ENCODE measurements around the gene FERMT2.

FERMT2 gene, protein sequence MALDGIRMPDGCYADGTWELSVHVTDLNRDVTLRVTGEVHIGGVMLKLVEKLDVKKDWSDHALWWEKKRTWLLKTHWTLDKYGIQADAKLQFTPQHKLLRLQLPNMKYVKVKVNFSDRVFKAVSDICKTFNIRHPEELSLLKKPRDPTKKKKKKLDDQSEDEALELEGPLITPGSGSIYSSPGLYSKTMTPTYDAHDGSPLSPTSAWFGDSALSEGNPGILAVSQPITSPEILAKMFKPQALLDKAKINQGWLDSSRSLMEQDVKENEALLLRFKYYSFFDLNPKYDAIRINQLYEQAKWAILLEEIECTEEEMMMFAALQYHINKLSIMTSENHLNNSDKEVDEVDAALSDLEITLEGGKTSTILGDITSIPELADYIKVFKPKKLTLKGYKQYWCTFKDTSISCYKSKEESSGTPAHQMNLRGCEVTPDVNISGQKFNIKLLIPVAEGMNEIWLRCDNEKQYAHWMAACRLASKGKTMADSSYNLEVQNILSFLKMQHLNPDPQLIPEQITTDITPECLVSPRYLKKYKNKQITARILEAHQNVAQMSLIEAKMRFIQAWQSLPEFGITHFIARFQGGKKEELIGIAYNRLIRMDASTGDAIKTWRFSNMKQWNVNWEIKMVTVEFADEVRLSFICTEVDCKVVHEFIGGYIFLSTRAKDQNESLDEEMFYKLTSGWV

DNA sequence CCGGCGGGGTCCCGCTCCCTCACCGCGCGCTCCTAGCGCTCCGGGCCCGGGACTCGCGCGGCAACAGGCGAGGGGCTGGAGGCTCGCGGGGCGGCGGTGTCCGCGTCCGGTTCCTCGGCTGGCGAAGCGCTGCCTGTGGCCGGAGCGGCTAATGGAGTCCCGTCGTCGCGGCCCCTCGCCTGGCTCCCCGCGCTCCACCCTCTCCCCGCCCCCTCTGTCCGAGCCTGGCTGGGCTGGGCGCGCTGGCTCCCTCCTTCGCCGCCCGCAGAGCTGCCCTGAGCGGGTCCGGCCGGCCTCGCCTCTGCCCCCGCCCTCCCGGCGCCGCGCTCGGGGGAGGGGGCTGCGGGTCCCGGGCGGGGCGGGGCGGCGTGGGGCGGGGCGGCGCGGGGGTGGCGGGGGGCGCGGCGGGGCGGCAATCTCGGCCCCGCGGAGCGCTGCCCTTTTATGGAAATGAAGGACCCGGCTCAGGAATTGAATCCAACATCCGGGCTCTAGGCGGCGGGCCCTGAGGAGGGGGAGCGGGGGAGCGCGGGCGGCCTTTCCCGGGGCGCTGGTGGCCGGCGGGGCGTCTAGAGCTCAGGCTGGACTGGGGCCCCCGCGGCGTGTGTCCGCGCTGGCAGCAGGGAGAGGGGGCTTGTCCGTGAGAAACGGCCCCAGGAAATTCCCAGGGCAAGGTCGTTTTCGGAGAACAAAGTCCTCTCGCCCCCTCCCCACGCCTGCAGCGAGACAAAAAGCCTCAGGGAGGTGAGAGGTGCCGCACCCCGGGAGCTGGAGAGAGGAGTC is at the start of gene FERMT2:
FERMT2 (minus strand) TSS at position 153 of the 783 bp plus-strand sequence. CDS start 482 bp downstream, outside the sequence.
- DNase-seq (ENCODE audit: low read depth in 2 of 2), result peak in 1 of 2 donors; percentile 4

DNA sequence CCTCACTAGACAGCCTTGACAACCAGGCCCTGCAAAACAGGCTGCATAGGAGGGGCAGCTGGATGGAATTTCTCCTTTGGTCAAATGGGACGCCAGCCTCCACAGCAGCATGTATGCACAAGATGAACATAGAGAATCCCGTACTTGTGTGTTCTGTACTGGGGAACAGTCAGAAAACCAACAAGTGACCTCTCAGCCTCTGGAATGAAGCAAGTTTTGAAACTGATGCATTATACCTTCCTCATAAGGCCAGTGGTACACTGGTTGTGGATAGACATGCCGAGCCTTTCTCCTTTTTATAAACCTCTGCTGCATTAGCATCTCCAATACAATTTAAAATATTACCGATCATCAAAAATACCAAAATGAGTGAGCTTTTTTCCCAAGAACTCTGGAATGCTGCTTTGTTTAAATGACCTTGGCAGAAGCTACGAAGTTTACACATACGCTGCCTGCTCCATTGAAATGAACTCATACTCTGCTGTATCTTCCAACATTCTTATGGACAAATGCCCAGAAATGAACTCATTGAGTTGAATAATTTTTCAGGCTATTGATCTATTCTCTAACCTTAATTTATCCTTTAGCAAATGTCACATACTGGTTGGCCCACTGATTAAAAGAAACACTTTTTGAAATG is 47.6 kb upstream of the FERMT2 start:
- no peak for DNase-seq (ENCODE audit: low read depth in 2 of 2)

DNA sequence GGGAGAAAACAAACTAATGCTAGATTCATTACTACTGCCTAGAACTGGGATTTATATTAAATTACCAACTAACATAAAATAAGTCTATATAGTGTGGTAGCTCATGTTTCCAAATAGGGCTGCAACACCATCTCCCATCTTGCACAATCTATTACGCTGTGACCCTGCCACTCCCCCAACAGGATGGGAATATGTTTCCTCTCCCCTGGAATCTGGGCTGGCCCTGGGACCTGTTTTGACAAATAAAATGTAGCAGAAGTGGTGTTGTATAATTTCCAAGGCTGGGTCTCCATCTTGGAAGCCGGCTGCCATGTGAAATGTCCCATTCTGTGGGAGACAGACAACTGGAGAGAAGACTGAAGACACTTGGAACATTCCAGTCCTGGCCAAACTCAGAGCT is 45.6 kb upstream of the FERMT2 start:
- no peak for DNase-seq (ENCODE audit: low read depth in 2 of 2)

DNA sequence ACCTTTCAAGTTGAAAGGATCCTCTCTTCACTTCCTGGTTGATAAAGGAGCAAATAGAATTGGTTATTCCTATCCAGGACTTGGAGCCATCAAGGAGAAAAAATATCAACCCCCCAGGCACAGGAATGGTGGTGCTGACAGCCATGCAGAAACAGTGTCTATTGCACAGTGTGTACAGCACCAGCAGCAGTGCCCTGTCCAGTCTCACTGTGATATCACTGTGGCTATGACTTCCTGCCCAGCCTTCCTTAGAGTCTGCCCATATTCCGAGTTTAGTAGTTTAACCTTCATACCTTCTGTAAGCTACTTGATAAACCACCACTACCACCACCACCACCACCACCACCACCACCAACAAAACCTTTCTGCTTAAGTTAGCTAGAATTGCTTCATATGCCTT is 45.1 kb upstream of the FERMT2 start:
- no peak for DNase-seq (ENCODE audit: low read depth in 2 of 2)

DNA sequence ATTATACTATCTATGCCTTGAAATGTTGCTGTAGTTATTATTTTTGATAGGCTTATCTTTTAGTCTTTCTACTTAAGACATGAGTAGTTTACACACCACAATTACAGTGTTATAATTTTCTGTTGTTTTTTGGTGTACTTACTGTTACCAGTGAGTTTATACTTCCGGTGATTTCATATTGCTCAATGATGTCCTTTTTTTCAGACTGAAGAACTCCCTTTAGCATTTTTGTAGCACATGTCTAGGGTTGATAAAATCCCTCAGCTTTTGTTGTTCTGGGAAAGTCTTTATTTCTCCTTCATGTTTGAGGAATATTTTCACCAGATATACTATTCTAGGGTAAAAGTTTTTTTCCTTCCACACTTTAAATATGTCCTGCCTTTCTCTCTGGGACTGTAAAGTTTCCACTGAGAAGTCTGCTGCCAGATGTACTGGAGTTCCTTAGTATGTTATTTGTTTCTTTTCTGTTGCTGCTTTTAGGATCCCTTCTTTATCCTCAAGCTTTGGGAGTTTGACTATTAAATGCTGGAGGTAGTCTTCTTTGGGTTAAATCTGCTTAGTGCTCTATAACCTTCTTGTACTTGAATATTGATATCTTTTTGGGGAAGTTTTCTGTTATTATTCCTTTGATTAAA is 41.5 kb upstream of the FERMT2 start:
- DNase-seq (ENCODE audit: low read depth in 2 of 2), result no peak

DNA sequence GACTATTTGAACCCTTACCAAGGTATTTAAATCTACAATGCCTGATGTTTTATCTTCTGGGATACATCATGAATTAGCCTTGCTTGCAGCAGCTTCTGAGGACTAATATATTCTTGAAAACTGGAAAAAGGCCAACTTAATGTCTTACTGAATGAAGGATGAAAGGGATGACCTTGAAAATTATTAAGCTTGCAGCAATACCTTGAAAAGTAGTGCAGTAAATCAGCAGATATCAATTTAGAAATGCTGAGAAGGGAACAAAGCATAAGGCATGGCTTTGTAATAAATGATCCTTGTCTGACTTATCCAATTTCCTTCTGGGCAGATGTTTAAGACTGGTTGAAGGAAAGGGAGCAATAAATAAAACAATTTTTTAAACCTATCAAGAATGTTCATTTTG is 37.3 kb upstream of the FERMT2 start:
- no peak for DNase-seq (ENCODE audit: low read depth in 2 of 2)

DNA sequence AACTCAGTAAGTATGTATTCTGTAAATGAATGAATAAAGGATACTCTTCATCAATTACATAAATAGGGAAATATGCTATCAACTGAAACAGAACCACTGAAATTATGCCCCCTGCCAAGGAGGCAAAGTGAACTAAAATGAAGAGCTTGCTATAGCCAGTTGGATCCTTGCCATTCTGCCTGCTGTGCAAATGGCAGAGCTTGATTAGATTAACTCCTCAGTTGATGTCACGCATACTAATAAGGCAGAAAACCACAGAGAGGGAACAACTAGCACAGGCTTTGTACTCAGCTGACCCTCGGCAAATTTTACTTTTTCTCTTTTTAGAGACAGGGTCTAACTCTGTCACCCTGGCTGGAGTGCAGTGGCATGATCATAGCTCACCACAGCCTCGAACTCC is 36.7 kb upstream of the FERMT2 start:
- no peak for DNase-seq (ENCODE audit: low read depth in 2 of 2)

DNA sequence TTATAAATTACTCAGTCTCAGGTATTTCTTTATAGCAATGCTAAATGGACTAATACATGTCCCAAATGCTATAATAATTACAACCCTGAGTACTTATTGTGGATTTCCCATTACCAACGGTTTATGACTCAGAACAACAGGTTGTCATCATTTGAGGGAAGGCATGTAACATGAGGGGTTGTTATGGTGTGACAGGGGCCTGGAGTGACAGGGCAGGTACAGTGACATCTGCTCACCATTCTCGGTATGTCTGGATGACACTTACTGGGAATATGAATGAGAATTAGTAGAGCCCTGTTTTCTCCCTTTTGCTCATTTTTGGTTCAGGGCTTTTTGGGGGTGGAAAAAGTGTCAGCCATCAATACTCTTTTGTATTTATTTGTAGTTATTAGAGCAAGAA is 36.2 kb upstream of the FERMT2 start:
- DNase-seq (ENCODE audit: low read depth in 2 of 2), result no peak

DNA sequence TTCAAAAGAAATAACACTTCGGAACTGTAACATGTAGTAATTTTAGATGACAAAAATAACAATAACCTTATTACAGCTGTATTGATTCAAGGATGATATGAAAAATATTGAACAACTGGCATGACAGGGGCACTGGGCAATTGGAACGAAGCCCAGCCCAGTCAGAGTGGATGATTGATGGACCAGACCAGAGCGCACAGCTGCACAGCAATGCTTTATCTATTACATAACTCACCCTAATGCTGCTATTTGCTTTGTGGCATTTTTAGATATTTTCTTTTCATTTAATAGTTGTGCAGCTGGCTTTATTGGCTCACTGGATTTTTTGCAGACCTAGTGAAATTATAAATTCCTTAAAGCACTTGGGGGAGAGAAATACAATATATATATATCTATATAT is 26.9 kb upstream of the FERMT2 start:
- no peak for DNase-seq (ENCODE audit: low read depth in 2 of 2)

DNA sequence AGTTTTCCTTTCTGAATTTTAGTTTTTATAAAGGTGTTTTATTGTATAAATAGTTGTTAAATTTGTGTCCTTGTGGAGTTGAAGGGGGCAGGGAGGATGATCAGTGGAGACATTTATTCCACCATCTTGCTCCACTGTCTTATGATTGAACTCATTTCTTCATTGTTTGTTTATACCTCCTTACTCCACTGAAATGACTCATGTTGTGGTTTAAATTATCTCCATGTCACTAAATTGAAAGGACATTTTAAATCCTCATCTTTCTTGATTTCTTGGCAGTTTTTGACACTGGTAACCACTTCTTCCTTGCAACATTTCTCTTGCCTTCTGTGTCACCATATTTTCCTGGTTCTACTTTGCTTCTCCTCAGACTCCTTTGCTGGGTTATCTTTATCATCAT is 23.6 kb upstream of the FERMT2 start:
- DNase-seq (ENCODE audit: low read depth in 2 of 2), result no peak

DNA sequence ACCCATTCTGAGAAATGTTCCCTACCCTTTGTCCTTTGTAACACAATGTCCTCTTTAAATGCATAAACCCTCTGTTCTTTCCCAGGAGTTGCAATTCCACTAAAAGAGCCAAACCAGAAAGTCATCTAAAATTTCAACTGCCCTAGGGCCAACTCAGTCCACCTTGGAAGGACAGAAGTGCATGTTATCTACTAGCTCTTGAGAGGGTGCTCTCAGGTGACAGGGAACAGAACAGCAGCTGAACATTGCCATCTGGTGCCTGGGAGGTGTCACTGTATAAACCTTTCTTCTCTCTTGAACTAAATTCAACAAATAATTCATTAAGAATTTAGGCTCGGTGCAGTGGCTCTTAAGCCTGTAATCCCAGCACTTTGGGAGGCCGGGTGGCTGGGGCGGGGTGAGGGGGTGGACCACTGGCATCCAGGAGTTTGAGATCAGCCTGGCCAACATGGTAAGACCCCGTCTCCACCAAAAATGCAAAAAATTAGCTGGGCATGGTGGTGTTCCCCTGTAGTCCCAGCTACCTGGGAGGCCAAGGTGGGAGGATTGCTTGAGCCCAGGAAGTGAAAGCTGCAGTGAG is 10.3 kb upstream of the FERMT2 start:
- DNase-seq (ENCODE audit: low read depth in 2 of 2), result peak in 1 of 2 donors; percentile 19

DNA sequence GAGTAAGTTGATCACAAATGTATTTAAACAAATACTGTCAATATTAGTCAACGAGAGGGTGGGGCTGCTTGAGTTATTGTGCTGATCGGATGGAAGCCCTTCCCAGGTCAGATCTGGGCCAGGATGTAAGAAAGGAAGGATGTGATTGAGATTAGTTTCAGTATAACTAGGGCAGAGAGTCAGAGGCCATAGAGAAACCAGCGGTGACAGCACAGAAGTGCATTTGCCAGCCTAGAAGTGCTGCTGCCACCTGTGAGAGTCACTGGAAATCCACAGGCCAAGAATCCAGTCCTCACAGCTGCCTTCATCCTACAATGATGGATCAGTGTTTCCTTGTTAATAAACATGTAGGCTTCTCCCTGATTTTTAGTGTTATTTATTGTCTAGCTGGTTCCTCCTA is 9.8 kb upstream of the FERMT2 start:
- no peak for DNase-seq (ENCODE audit: low read depth in 2 of 2)

DNA sequence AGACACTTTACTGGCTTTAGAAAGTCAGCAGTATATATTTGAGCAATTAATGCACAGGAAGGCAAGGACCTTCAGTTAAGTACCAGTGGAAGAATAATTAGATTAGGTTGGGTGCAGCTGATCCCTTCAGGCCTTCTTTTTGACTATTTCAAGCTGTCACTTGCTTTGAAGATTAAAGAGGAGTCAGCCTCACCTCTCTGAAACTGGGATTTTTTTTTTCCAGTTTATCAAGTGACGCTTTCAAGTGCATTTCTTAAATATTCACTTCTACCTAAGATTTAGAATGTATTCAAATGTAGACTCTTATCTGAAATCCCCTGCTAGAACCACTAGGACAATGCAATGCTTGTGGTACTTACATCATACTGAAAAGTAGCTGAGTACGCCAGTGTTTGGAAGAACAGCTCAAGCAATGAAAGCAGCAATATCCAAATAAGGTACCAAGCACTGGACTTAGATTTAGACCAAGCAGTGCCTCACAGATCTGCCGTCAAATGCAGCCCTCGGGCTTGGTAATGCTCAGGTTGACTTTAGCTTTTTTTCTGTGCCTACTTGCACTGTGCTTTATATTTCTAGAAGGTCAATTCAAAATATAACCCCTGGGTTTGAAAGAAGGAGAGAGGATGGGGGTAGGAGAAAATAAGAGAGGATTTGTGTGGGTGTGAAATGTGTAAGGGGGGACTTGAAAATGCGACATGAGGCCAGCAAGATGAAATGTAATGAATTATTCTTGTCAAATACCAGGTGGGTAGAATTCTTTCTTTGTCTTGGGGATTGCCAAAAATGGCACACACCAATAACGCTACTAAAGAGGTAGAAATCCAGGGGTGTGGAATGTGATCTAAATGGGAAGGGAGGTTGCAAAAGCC is 3.7 kb upstream of the FERMT2 start:
- no peak for DNase-seq (ENCODE audit: low read depth in 2 of 2)

DNA sequence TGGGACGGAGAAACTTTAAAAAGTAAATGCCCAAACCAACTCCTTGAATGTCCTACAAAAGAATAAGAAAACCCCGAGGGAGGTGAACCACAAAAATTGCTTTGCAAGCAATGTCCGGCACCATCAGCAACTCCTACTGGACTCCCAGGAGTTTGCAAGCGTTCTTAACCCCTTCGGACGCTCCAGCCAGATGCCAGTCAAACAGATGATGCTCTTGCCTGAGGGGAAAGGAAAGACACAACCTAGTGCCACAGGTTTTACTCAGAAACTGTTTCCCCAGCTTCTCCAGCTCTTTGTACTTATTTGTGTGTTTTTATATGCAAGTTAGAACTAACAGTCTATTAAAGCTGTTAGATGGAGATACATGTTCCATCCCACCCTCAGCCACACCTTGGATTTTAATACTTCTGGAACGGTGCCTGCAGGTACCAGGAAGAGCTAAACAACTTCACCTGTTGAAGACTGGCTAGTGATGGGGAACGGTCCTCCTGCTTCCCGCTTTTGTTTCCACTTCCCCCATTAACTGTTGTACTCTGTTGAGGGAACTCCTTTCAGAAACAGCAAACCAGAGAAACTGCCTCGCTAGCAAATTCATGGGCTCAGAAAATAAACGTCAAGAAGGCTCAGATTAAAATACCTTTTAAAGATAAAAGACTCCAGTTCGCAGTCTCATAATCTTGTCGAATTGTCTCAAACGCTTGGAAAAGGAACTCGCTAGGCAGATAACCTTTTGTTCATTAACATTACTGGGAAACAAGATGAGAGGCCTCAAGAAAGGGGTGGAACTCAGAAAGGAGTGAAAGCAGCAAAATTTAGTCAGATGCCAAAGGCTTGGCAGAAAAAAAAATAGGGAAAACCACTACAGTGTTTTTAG is 1.1 kb upstream of the FERMT2 start:
- no peak for DNase-seq (ENCODE audit: low read depth in 2 of 2)

DNA sequence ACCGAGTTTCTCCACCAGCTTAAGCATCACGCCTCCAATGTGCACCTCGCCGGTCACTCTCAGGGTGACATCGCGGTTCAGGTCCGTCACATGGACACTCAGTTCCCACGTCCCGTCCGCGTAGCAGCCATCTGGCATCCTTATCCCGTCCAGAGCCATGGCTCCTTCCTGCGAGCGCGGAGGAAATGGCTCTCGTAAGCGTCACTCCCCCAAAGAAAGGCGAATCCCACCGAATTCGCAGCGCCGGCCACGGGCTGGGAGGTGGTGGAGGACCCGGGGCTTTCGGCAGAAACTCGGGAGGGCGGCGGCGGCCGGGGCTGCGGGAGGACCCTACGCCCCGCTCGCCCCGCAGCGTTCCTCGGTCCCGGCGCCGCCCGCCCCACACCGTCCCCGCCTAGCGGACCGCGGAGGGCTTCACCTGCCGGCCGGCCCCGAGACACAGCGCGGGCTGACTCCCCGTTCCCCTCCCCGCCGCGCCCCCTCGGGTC is 396 bp downstream of the FERMT2 start:
- no peak for DNase-seq (ENCODE audit: low read depth in 2 of 2)

DNA sequence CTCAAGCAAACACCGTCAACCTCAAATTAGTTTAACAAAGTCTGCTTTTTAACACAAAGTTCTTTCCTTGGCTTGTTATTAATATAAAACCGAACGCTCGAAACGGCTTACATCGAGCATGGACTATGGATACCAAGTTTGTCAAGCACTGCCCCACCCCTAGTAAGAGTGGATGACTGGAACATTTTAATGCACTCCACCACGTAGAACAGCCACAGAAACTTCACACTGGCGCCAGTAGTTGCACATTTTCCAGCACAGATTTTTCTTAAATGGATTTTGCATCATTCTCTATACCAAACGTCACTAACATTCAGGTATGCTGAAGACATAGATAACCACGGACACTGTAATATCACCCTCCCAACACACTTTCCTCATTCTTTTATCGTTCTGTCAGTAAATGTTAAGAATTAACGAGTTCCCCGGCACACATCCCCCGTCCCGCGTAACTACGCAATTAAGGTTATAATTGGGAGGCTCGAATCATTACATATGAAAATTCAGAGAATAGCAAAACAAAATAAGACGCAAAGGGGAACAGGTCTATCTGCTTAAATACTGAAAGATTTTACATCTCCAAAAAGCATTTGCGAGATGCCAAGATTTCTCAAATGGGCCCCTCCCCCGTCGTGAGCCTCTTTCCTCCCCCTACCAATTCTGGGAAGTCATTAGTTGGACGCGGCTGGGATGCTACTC is 990 bp downstream of the FERMT2 start:
- DNase-seq (ENCODE audit: low read depth in 2 of 2), result no peak

DNA sequence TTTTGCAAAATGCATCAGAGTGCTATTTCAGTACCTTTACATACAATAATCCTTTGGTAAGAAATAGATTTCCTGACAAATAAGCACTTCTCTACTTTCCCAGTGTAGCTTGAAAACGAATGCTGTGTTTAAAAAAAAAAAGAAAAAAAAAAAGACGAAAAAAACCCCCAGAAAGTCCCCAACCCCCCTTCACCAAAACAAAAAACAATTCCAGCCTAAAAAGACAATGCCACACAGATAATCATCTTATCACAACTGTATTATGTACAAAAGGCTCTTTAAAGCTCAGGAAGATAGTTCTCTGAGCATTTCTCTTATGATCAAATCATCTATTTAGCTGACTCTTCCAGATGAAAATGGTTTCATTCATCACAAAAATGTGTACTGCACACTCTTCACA is 1.6 kb downstream of the FERMT2 start:
- DNase-seq (ENCODE audit: low read depth in 2 of 2), result no peak

DNA sequence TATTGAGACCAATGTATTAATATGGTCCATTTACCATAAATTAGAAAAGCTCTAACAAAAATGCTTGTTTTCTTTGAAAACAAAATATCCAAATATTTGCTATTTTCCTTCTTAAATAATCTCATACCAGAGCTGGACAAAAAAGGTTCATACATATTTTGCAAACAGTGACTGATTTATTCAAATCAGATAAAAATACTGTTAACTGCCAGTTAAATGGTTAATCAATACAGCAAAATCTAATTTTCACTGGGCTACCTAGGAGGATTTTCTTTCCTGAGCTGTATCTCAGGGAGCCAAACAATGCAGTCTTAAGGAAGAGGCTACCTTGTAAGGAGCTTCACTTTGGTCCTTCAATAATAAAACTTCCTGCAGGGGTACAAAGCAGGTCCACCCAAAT is 2.0 kb downstream of the FERMT2 start:
- DNase-seq (ENCODE audit: low read depth in 2 of 2), result no peak

All from stimulated activated CD8-positive, alpha-beta memory T cell treated with anti-CD3 and anti-CD28 coated beads, Interleukin-15, amount 100 ng/mL, for 48 hours (primary cell).